Pons (tissue), 1 donor: ENCODE measurements around the gene ADGRF3.
A peak's percentile ranks its signal among the peaks of the same experiment; 100 is the strongest.
"Not testable (repeated sequence)": the region's sequence is repeated elsewhere in the genome, so short reads cannot be mapped to it uniquely, and the experiment has no call there.

Source experiments
- DNase-seq: peaks from one replicate; pipeline ENCODE4 v3.0.0-alpha.2; 2016; ENCODE audit warnings: low spot score

ADGRF3 gene

GRCh38 chr2:26351375-26352090, 4.9 kb upstream of the ADGRF3 start:
- no peak for DNase-seq

- no peak for DNase-seq
These were observed 3.1 kb upstream of the ADGRF3 start for GRCh38 chr2:26349690-26350089.

DNA sequence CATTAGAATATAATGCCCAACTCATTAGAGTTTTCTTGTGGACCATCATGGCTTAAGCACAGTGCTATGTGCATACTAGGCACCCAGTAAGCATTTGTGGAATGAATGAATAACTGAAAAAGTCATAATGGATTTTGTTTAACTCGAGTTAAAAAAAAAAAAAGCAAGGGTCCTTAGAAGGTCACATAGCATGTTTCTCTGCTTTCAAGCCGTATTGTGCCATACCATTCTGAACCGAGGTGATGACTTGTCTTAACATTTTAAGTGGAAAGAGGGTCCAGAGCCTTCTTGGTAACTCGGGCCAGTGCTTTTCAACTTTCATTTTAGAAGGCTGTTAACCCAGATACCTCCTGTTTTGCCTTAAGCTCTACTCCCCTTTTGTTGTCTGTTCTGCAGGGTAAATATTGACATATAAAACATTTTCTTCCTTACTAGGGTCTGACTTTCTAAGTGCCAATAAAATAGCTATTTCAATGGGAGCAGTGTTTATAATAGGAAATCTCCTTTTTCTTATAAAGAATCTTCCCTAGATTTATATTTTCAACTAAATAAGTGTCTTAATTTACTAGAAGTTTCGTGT, 787 bp upstream of the ADGRF3 start:
- DNase-seq: no peak

GRCh38 chr2:26345545-26346453, 790 bp downstream of the ADGRF3 start, which contains the start of gene SELENOI:
TSS of gene SELENOI (plus strand) at chr2:26346143. CDS start at chr2:26346233, 90 bp downstream.
- peak; percentile 100 for DNase-seq

GRCh38 chr2:26345283-26345544, 1.4 kb downstream of the ADGRF3 start:
- no peak for DNase-seq

DNA sequence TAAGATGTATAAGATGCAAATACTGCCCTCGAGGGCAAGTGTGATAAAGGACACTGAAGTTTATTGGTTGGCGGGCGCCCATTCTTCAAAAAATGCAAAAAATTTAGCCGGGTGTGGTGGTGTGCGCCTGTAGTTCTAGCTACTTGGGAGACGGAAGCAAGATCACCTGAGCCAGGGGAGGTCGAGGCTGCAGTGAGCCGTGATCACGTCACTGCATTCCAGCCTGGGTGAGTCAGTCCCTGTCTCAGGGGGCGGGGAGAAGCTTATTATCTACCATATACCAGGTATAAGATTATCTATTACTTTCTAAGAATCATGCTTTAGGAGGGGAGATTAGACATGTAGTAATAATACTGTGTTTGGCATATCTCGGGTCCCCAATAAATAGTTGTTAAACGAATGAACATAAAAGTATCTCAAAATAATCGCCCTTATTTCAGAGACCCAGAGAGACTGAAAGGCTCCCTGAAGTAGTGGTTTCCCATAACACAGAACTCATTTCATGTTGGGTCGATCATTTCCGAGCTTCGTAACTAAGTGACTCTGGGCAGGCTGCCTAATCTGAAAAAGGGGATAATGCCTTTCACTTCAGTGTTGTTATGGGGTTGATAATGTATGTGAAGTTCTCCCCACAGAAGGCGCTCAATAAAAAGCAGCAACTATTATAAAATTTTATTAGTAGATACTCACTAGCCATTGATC, 1.9 kb downstream of the ADGRF3 start:
- peak; percentile 8 for DNase-seq

DNA sequence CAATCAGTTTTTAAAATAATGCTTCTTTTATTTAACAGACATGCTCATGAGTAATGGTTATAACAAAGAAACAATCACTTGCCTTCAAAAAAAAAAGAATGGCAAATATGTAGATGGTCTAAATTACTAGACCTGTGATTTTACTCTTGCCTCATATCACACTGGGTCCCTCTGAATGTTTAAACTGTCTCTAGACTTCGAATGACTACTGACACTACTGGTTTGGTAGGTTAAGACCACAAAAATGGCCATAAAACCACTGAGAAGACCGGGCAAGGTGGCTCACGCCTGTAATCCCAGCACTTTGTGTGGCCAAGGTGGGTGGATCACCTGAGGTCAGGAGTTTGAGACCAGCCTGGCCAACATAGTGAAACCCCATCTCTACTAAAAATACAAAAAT, 5.8 kb downstream of the ADGRF3 start:
- DNase-seq: no peak

DNA sequence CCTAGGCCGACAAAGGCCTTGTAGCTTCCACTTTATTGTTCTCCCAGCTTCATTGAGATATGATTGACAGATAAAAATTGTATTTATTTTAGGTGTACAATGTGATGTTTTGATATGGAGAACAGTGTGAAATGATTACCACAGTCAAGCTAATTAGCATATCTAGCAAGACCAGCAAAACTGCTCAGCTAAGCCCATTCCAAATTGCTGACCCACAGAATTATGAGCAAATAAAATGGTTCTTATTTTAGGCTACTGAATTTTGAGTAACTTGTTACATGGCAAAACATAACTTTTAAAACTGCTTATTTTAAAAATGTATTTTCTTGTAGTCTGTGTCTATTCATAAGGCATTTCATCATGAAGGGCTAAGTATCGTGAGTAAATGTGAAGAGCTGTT, 9.3 kb downstream of the ADGRF3 start:
- no peak for DNase-seq

GRCh38 chr2:26336719-26337118, 9.9 kb downstream of the ADGRF3 start:
- no peak for DNase-seq

GRCh38 chr2:26335231-26335630, 11.4 kb downstream of the ADGRF3 start:
- no peak for DNase-seq

DNA sequence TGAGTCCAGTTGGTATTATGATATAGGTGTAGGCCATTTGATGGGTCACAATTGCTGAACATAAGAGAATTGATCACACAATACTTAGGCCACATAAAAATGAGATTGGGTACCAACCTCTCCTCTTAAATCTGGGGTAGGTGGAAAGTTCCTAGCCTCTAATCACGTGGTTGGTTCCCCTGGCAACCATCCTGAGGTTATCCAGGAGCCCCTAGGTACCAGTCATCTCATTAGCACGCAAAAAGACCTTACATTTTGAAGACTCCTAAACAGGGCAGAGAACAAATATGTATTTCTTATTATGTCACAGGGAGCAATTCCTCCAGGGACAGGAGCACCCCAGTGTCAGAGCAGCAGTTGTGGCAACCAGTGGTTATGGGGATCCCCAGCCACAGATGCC, 13.3 kb downstream of the ADGRF3 start:
- DNase-seq: no peak

DNA sequence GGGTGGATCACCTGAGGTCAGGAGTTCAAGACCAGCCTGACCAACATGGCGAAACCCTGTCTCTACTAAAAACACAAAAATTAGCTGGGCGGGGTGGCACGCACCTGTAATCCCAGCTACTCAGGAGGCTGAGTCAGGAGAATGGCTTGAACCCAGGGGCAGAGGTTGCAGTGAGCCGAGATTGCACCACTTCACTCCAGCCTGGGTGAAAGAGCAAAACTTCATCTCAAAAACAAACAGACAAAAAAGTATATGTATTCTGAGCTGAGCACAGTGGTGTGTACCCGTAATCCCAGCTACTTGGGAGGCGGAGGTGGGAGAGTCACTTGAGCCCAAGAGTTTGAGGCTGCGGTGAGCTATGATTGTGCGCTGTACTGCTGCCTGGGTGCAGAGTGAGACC, 15.3 kb downstream of the ADGRF3 start:
- DNase-seq: not testable (repeated sequence)

DNA sequence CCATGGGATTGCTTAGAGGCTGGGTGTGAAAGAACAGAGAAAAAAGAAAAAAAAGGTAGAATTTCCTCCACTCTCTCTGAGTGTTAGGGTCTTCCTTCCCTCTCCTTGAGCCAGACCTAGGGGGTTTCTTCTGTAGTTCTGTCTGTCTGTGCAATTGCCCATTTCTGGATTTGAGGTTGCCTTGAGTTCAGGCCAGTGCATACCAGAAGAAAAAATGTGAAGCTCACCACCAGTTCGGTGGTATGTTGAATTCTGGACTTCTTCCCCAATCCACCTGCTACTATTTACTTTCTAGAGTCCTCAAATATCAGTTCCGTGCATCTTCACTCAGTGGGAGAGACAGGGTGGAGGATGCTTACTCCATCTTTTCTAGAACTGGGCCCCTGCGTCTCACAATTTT, 16.0 kb downstream of the ADGRF3 start:
- DNase-seq: no peak

DNA sequence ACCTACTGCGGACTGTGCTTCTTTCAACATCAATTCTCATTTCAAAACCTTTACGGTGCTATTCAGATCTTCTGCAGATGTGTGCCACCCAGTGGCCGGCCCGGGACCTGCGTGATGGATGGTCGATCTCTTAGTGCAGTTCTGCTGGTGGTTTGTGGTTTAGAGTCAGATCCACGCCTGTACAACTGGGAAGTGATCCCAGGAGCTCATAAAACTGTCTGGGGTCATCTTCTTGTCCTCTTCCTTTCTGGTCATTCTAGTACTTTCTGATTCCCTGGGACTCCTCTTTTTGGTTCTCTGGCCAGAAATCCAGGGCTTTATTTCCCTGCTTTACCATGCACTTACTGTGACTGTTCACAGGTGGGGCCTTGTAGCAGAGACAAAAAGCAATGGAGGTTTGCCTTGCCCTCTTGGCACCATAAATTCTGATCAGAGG, 16.5 kb downstream of the ADGRF3 start:
- peak; percentile 86 for DNase-seq

- DNase-seq: not testable (repeated sequence)
These were observed 17.5 kb downstream of the ADGRF3 start for GRCh38 chr2:26329083-26329482.

- no peak for DNase-seq
These were observed 19.0 kb downstream of the ADGRF3 start for GRCh38 chr2:26327291-26328272.

DNA sequence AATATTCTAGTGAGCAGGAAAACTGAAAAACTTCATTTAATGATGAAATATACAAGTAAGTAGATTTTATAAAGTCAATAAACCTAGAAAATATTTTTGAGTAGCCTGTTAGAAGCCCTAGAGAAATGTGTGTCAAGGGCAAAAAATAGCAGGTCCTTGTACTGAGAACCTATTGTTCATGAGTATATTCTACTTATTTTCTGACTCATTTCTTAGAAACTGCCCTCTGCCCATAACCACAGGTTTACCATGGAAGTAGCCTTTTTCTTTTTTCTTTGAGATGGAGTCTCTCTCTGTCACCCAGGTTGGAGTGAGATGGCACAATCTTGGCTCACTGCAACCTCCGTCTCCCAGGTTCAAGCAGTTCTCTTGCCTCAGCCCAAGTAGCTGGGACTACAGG, 20.1 kb downstream of the ADGRF3 start:
- no peak for DNase-seq

DNA sequence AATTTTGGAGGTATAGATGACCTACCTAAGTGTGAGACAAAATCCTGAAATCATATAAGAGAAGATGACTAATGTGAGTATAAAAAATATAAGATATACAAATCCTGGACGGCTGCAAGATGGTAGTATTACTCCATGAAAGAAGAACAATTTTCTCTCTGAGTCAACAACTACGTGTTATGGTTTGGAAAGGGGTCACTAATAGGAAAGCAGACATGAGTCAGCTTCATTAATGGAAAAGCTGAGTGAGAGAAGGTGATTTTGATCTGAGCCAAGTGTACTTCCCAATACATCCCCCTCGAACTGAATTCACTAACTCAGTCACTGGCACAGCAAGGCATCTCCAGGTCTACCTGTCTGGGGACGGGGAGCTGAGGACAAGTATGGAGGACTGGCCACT, 20.7 kb downstream of the ADGRF3 start:
- DNase-seq: no peak

- DNase-seq: no peak
These were observed 21.7 kb downstream of the ADGRF3 start for GRCh38 chr2:26324903-26325302.

GRCh38 chr2:26324479-26324878, 22.1 kb downstream of the ADGRF3 start:
- DNase-seq: not testable (repeated sequence)

- no peak for DNase-seq
These were observed 27.6 kb downstream of the ADGRF3 start for GRCh38 chr2:26318950-26319349.
